Activated T-cell treated with anti-CD3 and anti-CD28 coated beads for 1 hour (primary cell): ENCODE results near the gene ZNF334.

Experiments used
- DNase-seq: peaks from one replicate; pipeline ENCODE4 v3.0.0-alpha.2; 2020; ENCODE audit warnings: low read depth

The ZNF334 gene

DNA sequence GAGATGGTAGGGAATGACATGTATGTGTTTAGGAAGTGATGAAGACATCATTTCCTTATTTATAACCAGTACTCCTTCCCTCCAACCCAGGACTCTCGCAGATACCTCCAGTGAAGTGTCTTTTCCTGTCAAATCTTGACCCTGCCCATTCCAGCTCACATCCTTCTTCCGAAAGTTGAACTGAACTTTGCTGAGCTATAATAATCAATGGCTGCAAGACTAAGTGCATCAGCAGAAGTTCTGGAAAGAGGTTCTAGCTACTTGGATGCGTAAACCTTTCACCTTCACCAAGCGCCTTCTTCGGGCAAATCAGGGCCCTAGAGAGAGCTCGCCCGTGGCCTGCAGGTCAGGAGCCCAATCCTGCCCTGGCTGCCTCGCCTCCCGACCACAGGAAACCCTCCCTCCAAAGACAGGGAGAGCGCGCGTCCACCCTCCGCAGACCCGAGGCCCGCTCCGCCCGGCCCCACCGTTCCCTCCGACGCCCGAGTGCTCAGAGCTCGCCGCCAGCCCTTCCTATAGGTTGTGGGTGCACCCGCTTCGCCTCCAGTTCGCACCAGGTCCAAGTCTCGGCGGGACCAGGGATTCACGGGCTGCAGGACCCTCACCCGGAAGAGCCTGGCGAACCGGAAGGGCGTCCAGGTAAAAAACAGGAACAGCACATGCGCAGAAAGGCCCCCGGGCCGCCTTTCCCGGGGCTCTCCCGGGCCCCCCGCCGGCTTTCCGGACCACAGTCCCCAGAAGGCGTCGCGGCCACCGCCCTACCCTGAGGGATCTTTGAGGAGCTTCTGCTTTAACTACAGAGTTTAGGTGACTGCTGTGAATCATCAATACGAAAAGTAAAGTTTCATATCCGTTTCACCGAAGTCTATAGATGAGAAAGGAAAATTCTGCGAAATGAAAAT is at the start of gene ZNF334:
Gene ZNF334, minus strand, starts transcription at position 617 of the 902 bp plus-strand sequence. CDS start 1,457 bp downstream, outside the sequence.
- no peak for DNase-seq

DNA sequence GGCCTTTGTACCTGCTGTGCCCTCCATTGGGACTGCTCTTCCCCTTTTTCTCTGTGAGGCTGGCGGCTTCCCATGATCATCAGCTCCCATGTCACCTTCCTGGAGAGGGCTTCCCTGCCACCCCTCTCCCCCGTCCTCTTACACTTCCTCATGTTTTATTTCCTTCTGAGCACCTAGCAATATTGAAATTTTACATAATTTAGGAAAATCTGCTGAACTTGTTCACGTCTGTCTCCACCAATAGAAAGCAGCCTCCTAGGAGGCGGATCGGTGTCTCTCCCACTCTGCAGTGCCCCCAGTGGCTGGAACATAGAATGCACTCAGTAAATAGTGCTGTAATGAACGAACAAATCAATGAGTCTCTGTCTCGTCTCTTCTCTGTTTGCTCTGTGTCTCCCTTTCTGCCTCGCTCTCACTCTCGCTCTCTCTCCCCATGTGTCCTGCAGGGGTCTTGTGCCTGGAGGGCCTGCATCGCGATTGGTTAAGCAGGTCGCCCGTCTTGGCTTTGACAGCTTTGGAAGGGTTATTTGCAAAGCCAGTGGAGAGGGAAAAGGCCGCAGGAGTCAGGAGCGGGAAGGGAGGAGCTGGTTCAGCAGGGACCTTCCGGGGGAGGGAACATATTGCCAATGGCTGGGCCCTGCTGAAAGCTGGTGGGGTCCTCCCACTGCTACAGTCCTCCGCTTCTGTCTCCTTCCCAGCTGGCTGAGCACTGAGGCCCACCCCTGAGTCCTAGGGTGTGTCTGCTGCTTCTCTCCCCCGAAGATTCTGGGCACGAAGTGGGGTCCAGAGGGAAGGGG is 49.2 kb upstream of the ZNF334 start:
- DNase-seq, result peak; percentile 53

DNA sequence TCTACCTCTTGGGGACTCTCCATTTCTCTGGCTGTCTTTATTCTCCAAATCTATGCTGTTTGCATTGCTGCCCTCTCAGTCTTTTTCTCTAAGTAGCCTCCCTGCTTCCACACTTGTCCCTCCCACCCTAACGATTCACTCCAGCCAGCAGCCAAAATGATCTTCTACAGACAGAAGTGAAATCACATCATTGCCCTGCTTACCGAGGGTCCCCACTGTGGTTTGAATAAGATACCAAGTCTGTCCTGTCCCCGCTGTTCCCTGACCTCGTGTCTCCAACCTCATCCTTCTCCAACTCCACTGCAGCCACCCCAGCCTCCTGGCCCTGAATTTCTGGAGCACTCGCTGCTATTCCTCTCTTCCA is 48.6 kb upstream of the ZNF334 start:
- DNase-seq, result no peak

DNA sequence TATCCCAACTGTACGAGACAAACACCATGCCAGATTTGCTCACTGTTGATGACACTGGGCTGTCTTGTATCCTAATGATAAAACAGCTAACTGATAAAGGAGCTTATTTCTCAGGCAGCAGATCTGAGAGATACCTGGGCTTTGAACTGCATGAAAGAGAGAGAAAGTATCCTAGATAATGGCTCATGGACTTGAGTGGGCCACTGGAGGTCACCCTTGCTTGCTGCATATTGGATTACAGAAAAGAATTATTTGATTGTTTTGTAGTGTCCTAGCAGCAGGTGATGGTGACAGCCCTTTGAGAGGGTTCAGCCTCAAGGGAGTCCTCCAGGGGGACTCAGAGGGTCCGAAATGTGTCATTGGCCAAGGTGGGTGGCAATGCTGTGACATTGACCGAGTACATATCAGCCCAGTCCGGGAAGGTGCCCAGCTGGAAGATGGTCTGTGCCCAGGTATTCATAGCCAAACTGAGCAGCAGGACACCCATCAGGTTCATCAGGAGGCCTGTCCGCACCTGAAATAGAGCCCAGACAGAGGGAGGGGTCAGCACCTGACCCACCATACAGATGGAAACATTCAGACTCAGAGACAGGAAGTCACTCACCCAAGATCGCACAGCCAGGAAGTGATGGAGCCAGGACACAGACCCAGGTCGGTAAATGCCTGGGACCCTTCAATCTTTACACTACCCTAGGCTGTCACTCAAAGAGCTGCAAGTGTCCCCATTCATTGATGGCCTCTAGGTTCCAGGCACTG is 46.5 kb upstream of the ZNF334 start:
- DNase-seq, result no peak

DNA sequence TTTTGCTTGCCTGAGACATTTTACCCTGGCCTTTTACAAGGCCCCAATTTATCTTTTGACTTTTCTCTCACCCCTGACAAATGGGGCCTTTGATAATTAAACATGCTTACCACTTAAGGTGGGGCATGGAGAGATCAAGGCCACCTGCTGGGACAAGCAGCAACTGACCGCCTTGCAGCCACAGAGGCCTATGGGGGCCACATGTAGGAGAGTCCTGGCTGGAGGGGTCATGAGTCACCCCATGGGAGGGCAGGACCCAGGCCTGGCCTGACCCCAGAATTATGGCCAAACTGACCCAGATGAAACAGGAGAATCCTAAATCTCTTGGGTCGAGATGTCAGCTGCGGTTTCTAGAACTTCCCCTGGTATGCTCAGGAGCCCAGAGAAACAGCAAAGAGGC is 45.6 kb upstream of the ZNF334 start:
- no peak for DNase-seq

DNA sequence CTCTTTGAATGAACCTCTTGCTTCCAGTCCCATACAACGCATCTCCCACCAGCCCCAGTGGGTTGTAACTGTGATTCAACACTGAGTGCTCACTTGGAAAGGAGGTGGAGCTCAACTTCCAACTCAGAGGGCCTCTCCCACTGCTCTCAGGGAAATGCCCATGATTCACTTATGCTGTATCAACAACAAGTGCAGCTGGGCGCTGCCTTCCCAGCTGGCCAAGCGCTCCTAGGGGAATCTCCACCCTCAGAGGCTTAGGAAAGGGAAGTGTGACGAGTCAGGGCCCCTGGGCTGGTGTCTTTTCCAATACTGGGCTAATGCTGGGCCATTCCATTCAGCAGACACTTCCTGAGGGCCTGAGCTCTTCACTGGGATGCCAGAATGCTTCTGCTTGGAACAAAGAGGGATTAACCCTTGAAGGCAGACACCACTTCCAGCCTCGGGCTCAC is 45.2 kb upstream of the ZNF334 start:
- no peak for DNase-seq

DNA sequence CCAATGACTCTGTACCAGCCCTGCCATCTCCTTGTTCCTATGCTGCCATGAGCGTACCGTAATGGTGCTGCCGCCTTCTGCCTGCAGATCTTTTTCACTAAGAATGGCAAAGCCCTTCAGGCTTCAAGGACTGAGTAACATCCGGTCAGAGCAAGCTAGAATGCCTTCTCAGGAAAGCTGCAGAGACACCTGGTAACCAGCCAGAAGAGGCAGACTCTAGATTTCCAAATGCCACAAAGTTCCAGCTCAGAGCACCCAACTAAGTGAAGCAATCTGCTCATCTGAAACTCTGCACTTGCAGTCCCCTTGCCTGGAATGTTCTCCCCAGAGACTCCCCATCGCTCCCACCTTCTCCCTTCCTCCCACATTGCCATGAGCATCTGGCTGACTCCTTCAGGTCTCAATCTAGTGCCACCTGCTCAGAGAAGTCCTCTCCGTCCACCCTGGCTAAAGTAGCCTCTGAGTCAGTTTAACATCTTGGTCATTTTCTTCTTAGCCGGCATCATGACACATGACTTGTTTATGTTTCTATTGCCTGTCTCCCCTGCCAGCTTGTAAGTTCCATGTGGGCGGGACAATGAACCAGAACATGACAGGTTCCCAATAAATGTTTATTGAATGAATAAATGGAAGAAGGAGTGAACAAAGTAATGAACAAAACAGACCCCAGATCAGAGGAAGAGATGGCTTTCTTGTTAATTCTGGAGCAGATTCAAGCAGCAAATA is 44.0 kb upstream of the ZNF334 start:
- DNase-seq, result no peak

DNA sequence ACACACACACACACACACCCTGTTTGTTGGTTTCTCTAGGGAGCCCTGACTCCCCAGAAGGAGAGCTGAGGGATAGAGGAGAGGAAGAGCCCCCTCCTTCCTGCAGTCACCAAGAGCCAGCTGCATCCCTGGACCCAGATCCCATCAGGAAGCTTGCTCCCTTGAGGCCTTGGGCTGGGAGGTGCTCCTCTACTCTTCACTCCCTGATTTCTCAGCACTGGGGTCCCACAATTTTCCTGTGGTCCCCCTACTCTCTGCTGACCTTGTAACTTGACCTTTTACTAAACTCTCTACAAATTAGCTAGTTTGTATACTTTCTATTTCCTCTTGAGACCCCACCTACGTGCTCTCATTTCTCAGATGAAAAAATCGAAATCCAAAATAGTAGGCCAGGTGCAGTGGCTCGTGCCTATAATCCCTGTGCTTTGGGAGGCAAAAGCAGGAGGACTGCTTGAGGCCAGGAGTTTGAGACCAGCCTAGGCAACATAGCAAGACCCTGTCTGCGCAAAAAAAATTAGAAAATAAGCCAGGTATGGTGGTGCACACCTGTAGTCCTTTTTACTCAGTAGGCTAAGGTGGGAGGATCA is 42.1 kb upstream of the ZNF334 start:
- DNase-seq, result no peak

DNA sequence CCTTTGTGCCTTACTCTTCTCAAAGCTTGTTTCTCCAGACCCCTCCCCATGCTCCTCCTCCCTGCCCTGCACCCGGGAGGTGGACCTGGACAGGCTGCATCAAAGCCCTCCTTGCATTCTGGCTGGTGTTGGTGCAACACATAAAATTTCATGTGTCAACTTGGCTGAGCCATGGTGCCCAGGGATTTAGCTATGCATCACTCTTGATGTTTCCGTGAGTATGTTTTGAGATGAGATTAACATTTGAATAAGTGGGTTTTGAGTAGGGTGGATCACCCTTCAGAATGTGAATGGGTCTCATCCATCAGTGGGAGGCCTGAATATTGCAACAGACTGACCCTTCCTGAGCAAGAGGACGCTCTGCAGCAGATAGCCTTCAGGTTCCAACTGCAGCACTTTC is 41.5 kb upstream of the ZNF334 start:
- no peak for DNase-seq

DNA sequence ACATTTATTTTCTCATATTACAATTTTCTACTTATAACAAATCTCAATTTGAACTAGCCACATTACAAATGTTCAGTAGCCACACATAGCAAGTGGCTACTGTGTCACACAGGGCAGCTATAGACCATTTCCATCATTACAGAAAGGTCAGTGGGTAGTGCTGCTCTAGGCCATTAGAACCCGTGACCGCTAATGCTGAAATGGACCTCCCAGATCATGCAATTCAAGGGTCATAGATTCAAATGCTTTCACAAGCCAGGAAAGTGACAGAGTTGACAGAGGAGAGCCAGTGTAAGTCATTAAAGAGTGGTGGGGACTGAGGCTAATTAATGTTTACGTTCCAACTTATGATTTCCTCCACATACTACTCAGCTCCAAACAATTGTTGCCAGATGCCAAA is 40.6 kb upstream of the ZNF334 start:
- DNase-seq, result no peak

DNA sequence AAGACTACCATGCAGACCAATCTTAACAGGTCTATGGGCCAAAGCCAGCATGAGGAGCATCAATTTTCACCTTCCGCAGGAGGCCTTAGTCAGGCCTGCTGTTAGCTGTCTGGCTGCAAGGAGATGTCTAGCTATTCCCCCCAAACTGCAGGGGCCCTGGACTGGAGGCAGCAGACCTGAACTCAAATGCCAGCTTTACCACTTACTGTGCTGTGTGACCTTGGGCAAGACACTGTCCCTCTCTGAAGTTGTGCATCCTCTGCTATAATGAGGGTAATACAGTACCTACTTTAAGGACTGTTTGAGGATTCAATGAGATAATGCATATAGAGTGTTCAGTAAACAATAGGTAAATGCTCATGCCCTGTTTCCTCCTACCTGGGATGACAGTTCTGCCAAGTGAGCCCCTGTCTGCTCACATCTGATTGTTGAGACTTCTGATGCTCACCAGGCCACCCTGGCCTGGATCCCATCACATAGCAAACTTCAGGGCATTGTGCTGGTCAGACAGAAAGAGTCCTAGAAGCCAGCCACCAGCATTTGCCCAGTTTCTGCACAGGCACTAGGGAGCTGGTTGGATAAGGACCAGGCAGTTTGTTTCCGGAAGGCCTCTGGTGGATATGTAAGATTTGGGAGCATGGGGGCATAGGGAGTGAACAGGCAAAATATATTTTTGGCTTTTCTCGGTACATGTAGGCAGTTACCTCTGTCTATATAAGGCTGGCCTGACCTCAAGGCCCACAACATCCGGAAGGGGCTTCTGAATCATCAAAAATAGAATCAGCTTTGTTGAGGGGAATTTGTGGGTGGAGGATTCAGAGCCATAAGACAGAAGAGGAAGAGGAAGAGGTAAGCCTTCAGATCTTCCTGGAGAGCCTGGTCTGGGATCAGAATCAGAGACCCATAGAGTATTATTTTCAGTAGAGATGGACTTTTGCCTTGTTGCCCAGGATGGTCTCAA is 39.4 kb upstream of the ZNF334 start:
- no peak for DNase-seq

DNA sequence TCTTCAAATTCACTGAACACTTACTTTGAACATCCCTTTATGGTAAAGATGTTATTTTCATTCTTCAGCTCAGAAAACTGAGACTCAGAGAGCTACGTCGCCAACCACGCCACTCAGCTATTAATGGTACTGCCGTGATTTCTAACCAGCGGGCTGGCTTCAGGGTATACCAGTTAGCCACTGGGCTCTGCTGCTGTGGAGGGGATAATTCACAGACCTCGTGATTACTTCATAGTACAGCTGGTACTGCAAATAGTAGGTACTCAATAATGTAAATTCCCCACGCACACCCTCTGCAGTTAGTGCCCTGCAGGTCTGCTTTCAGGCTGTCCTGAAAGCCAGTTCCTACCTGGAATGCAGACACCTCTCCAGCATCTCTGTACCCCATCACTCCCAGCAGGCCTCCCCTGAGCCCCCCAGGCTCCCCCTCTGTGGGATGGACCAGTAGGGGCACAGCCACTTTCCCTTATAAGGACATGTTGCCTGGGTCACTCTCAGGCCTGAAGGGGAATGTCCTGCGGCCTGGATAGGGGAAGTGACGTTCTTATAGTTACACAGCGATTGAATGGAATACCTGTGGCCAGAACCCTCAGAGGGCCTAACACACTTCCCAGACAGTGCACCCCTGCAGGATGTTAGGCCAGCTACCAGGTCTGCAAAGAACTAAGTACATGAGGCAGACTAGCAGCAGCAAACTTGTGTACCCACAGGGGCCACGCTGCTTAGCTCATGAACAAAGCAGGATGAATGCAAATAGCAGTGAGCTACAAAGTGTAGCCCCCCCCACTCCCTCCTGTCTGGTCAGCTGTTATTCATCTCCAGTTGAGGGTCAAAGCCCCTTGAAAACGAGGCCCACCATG is 38.4 kb upstream of the ZNF334 start:
- DNase-seq, result no peak

DNA sequence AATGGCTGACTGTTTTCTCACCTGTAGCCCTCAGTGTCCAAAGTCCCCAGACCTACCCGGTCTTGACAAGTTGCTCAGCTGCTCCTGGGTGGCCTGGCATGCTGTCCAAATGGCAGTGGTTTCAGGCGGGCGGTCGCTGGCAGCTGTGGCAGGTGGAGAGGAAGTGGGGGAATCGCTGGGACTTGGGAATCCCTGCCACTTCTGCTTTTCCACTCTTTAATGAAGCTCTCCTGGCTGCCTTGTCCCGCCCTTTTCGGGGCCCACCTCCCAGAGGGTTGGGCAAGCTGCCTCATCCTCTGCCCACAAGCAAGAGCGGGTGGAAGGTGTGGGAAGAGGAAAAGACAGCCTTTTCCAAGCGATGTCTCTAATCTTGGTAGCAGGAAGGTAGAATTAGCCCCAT is 37.1 kb upstream of the ZNF334 start, which contains the start of gene OCSTAMP:
Gene OCSTAMP, minus strand, starts transcription at position 194 of the 400 bp plus-strand sequence. Its CDS starts 94 bp downstream, at position 100.
- DNase-seq, result no peak

DNA sequence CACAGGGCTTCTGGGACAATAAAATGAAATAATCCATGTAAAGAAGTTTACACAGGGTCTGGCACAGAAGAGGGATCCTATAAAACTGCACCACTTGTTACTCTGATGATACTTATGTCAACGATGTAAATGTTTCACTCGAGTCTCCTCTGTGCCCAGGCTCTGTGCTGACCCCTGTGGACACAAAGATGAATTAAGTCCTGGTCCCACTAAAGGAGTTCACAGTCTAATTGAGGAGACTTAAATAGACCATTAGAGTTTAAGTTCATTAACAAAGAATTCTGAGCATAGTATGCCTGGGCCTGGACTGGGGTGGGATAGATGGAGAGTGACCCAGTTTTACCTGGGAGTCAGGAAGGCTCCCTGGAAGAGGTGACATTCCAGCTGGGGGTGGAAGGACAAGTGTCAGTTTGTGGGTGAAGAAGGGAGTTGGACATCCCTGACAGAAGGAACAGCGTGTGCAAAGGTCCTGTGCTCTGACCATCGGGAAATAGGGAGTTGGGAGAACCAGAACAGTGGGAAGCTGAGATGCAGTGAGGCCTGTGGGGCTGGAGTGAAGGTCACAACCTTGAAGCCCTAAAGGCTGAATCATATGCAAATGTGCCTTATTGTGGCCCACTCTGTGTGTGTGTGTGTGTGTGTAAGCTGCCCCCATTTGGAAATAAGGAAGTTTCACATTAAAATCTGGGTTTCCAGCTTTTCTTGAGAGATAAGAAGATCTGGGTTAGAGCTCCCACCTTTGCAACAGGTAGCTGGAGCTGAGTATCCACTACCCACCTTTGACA is 36.0 kb upstream of the ZNF334 start:
- DNase-seq, result no peak

DNA sequence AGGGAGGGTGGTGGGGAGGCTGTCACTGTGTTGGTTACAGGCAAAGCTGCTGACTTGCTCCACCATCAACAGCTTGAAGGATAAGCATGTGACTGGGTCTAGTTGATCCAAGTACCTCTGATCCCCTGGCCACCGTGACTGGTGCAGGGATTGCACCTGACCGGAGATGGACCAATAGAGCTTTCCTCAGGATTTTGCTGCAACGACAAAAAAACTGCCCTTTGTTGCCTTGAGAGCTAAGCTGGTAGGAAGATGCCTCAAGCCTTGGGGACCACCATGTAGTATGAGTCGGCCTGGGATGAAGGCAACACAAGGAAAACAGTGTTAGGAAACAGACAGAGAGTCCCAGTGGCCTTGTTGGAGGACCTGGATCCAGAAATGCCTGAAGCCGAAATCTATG is 35.3 kb upstream of the ZNF334 start:
- DNase-seq, result no peak

DNA sequence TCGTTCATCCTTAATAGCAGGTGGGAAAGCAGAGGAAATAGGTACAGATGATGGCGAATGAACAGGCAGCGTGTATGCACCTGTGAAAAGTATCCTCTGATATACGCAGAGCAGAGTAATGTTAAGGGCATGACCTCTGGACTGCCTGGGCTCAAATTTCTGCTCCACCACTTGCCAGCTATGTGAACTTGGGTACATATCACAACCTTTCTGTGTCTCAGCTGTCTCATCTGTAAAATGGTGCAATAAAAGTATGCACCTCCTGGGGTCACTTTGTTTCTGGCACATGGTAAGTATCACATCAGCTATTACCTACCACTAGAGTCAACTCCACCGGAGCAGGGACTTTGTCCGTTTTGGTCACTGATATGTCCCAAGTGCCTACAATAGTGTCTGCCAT is 34.6 kb upstream of the ZNF334 start:
- no peak for DNase-seq

DNA sequence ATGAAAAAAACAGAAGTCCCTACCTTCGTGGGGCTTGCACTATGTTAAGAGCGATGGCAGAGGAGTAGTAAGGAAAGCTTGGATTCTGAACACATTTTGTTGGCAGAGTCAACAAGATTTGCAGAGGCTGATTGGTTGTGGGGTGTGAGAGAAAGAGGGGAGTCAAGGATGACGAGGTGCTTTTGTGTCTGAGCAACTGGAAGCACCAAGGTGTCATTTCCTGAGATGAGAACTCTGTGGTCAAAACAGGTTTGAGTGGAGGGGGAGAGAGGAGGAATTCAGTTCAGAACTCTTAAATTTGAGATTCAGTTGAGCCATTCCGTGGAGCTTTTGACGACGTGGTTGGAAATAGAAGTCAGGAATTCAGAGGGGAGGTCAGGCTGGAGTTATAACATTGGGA is 33.6 kb upstream of the ZNF334 start:
- no peak for DNase-seq

DNA sequence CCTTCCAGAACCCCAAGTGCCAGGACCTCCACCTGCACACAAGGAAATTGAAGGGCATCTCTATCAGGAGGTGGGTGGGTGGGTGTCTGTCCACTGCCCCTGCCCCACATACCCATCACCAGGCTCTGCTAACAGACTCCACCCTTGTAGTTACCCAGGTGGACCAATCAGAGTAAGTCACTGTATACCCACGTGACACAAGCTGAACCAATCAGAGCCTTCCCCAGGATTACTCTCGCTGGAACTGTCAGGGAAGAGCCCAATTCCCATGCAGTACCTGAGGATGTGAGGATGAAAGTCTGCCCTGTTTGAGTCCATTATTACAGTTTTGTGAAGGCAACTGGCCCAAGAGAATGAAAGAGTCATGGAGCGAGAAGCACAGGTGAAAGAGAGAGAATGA is 32.9 kb upstream of the ZNF334 start:
- no peak for DNase-seq
